ENCODE data around the gene MYMK.

DNA sequence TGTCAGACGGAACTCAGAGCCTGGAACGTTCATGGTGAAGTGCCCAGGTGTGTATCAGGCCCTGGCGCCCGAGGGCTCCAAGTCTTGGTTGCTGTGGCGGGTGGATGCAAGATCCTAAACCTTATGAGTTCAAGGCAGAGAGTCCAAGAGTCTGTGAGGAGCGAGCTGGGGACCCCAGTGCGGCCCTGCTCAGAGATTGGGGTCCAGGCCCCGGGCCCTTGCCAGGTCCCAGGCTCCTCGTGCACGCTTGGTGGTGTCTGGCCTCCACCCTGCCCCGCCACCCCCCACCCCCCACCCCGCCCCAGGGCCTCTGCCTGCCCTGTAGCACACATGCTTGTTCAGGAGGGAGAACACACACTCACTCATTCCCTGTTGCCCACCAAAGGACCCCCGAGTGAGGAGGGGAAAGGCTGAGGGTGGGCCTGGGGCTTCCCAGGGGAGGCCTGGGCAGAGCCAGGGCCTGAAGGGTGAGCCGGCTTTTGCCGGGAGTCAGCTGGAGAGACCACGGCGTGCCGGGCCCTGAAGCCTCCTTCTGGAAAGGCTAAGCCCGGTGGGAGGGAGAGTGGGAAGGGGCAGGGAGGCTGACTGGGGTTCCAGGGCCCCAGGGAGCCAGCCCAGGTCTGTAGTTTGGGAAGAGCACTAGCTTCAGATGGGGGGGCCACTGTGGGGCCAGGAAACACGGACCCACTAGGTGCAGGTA lies 47.3 kb upstream of the MYMK start:
- TF ChIP-seq, protein P1, sequence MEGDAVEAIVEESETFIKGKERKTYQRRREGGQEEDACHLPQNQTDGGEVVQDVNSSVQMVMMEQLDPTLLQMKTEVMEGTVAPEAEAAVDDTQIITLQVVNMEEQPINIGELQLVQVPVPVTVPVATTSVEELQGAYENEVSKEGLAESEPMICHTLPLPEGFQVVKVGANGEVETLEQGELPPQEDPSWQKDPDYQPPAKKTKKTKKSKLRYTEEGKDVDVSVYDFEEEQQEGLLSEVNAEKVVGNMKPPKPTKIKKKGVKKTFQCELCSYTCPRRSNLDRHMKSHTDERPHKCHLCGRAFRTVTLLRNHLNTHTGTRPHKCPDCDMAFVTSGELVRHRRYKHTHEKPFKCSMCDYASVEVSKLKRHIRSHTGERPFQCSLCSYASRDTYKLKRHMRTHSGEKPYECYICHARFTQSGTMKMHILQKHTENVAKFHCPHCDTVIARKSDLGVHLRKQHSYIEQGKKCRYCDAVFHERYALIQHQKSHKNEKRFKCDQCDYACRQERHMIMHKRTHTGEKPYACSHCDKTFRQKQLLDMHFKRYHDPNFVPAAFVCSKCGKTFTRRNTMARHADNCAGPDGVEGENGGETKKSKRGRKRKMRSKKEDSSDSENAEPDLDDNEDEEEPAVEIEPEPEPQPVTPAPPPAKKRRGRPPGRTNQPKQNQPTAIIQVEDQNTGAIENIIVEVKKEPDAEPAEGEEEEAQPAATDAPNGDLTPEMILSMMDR (IDR thresholded peaks at IDR 0.05 in 4 of 5, conservative IDR thresholded peaks at IDR 0.05 in 1 of 5) = no peak
- TF ChIP-seq POLR2A (IDR thresholded peaks at IDR 0.05) = no peak
